WTC11 (cell line): ENCODE results near the gene TNFRSF4. TPM values are rescaled to one million over a fixed set of nuclear protein-coding genes. Genes with fewer than 3 reads are reported as not detected.

Experiments used
- ATAC-seq: fragments of 200-7000 bp; cut with Tn5 transposase; 2 replicates; pipeline ENCODE4 v1.10.0; 2021; ENCODE audit warnings: mild to moderate bottlenecking, moderate library complexity
- CTCF ChIA-PET: fragments of 300-600 bp; sonication (Branson Sonifier 250); formaldehyde crosslinking; loops from one replicate; lab custom pipeline; 2021; ENCODE audit warnings: antibody characterized with exemption; lab: Charles Lee
- POLR2A ChIA-PET: fragments of 350-600 bp; sonication (Branson Sonifier 250); formaldehyde crosslinking; loops from one replicate; lab custom pipeline; 2021; ENCODE audit warnings: antibody characterized with exemption; lab: Charles Lee
- DNase-seq: peaks from one replicate; pipeline ENCODE4 v3.0.0; 2021; ENCODE audit warnings: low spot score
- H3K27ac Mint-ChIP-seq: 2 replicates; pipeline ENCODE4 v1.8.0; 2021; ENCODE audit warnings: mixed read lengths
- H3K27me3 Mint-ChIP-seq: 2 replicates; pipeline ENCODE4 v1.8.0; 2021; ENCODE audit warnings: low read depth, mild to moderate bottlenecking, moderate library complexity, mixed read lengths
- H3K36me3 Mint-ChIP-seq: 2 replicates; pipeline ENCODE4 v1.8.0; 2021; ENCODE audit warnings: mixed read lengths
- H3K4me1 Mint-ChIP-seq: 2 replicates; pipeline ENCODE4 v1.8.0; 2022; ENCODE audit warnings: mixed read lengths
- H3K4me3 Mint-ChIP-seq: 2 replicates; pipeline ENCODE4 v1.8.0; 2021; ENCODE audit warnings: mild to moderate bottlenecking, moderate library complexity, mixed read lengths
- H3K9me3 Mint-ChIP-seq: 2 replicates; pipeline ENCODE4 v1.8.0; 2021; ENCODE audit warnings: mixed read lengths
- ATF1 ChIP-seq: sonication (generic); formaldehyde crosslinking; IDR thresholded peaks from 2 replicates; pipeline ENCODE4 v1.8.1; 2023; ENCODE audit warnings: mild to moderate bottlenecking, moderate library complexity, missing genetic modification reagents
- CDX4 ChIP-seq: fragments of 250-450 bp; sonication (Bioruptor Pico); IDR thresholded peaks from 2 replicates; pipeline ENCODE4 v1.9.0; 2021; ENCODE audit warnings: moderate library complexity, mild to moderate bottlenecking, inconsistent platforms, borderline replicate concordance
- CREB1 ChIP-seq: sonication (generic); formaldehyde crosslinking; IDR thresholded peaks from 2 replicates; pipeline ENCODE4 v1.8.0; 2023; ENCODE audit warnings: mild to moderate bottlenecking, missing genetic modification reagents
- E2F1 ChIP-seq: sonication (generic); formaldehyde crosslinking; IDR thresholded peaks from 2 replicates; pipeline ENCODE4 v1.8.0; 2022; ENCODE audit warnings: mild to moderate bottlenecking, missing genetic modification reagents
- ESRRA ChIP-seq: sonication (generic); formaldehyde crosslinking; IDR thresholded peaks from 2 replicates; pipeline ENCODE4 v1.8.1; 2022; ENCODE audit warnings: mild to moderate bottlenecking, missing genetic modification reagents, borderline replicate concordance
- GABPB1 ChIP-seq: sonication (generic); formaldehyde crosslinking; IDR thresholded peaks from 2 replicates; pipeline ENCODE4 v1.8.1; 2023; ENCODE audit warnings: mild to moderate bottlenecking, missing genetic modification reagents
- NFATC4 ChIP-seq: fragments of 250-450 bp; sonication (Bioruptor Pico); IDR thresholded peaks from 2 replicates; pipeline ENCODE4 v1.9.0; 2021; ENCODE audit warnings: mild to moderate bottlenecking
- PRRX2 ChIP-seq: fragments of 250-450 bp; sonication (Bioruptor Pico); IDR thresholded peaks from 2 replicates; pipeline ENCODE4 v1.8.0; 2021; ENCODE audit warnings: mild to moderate bottlenecking
- RORB ChIP-seq: fragments of 250-450 bp; sonication (Bioruptor Pico); IDR thresholded peaks from 2 replicates; pipeline ENCODE4 v1.9.0; 2021; ENCODE audit warnings: mild to moderate bottlenecking
- TP53 ChIP-seq: sonication (generic); formaldehyde crosslinking; IDR thresholded peaks from 2 replicates; pipeline ENCODE4 v1.8.1; 2023; ENCODE audit warnings: mild to moderate bottlenecking, missing genetic modification reagents
- ZNF138 ChIP-seq: sonication (generic); formaldehyde crosslinking; conservative IDR thresholded peaks from 2 replicates; pipeline ENCODE4 v1.8.1; 2022; ENCODE audit warnings: mild to moderate bottlenecking, moderate library complexity, missing genetic modification reagents
- ZNF317 ChIP-seq: sonication (generic); formaldehyde crosslinking; IDR thresholded peaks from 2 replicates; pipeline ENCODE4 v1.8.1; 2023; ENCODE audit warnings: low read depth, mild to moderate bottlenecking, moderate library complexity, missing genetic modification reagents, borderline replicate concordance
- total RNA-seq: library from RNA; stranded (reverse); gene quantifications from 3 replicates; pipeline ENCODE4 v1.2.3, GENCODE V29; 2021
- TF ChIP-seq, protein P1 (sequence below): fragments of 250-450 bp; sonication (Bioruptor Pico); IDR thresholded peaks from 2 replicates; pipeline ENCODE4 v2.1.2; 2022; ENCODE audit warnings: mild to moderate bottlenecking, moderate library complexity
- TF ChIP-seq, protein P2 (sequence below): sonication (generic); formaldehyde crosslinking; IDR thresholded peaks from 2 replicates; pipeline ENCODE4 v1.8.1; 2022; ENCODE audit warnings: mild to moderate bottlenecking, moderate library complexity, missing genetic modification reagents
- TF ChIP-seq, protein P3 (sequence below): sonication (generic); formaldehyde crosslinking; IDR thresholded peaks from 2 replicates; pipeline ENCODE4 v1.8.1; 2022; ENCODE audit warnings: missing genetic modification reagents, borderline replicate concordance
- TF ChIP-seq, protein P4 (sequence below): sonication (generic); formaldehyde crosslinking; IDR thresholded peaks from 2 replicates; pipeline ENCODE4 v1.8.0; 2022; ENCODE audit warnings: mild to moderate bottlenecking, missing genetic modification reagents
- TF ChIP-seq, protein P5 (sequence below): sonication (generic); formaldehyde crosslinking; conservative IDR thresholded peaks from 2 replicates; pipeline ENCODE4 v1.8.1; 2022; ENCODE audit warnings: mild to moderate bottlenecking, missing genetic modification reagents
- TF ChIP-seq, protein P6 (sequence below): sonication (generic); formaldehyde crosslinking; IDR thresholded peaks from 2 replicates; pipeline ENCODE4 v1.8.1; 2022; ENCODE audit warnings: low read depth, mild to moderate bottlenecking, moderate library complexity, missing genetic modification reagents, borderline replicate concordance

Gene TNFRSF4
- total RNA-seq, 1 experiment from 2014 or later, result 0.33 TPM

DNA sequence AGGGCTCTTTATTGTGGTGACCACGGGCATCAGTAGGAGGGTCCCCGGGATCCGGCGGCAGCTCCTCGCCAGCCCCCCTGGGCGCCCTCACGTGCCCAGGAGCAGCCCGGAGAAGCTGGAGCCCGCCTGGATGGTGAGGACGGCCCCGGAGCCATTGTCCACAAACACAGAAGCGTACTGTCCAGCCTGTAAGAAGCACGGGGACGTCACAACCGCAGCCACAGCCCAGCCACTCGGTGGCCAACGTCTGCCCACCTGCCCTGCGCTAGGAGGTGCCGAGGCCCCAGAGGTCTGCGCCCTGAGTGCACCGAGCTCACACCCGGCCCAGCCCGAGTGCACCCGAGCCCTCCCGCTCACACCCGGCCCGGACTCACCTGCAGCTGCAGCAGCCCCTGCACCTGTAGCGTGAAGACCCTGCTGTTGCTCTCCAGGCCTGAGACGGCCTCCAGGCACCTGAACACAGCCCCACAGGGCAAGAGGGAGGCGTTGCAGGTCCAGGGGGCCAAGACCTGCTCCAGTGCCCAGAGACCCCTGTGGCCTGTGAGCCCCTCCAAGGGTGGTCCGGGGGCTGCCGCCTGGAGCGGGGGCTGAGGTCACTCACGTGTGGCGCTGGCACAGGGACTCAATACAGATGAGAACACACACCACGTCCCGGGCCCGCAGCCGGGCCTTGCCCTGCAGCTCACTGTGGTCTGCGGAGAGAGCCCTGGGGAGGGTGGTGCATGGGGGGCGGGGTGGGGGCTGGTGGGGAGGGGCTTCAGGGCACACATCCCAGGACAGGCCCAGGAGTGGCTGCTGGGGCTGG, 28.7 kb upstream of the TNFRSF4 start:
- H3K27me3 Mint-ChIP-seq, result no peaks in the 10 kb centered on the region
- TF ChIP-seq, protein P1, sequence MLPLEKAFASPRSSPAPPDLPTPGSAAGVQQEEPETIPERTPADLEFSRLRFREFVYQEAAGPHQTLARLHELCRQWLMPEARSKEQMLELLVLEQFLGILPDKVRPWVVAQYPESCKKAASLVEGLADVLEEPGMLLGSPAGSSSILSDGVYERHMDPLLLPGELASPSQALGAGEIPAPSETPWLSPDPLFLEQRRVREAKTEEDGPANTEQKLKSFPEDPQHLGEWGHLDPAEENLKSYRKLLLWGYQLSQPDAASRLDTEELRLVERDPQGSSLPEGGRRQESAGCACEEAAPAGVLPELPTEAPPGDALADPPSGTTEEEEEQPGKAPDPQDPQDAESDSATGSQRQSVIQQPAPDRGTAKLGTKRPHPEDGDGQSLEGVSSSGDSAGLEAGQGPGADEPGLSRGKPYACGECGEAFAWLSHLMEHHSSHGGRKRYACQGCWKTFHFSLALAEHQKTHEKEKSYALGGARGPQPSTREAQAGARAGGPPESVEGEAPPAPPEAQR, result no peak
- TF ChIP-seq, protein P2, sequence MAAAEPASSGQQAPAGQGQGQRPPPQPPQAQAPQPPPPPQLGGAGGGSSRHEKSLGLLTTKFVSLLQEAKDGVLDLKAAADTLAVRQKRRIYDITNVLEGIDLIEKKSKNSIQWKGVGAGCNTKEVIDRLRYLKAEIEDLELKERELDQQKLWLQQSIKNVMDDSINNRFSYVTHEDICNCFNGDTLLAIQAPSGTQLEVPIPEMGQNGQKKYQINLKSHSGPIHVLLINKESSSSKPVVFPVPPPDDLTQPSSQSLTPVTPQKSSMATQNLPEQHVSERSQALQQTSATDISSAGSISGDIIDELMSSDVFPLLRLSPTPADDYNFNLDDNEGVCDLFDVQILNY (CRISPR knock-in tag), result no peak
- TF ChIP-seq ATF1 (CRISPR knock-in tag), result no peak
- no peak for TF ChIP-seq ZNF317
- TF ChIP-seq RORB (CRISPR knock-in tag), result no peak
- TF ChIP-seq ESRRA (CRISPR knock-in tag), result no peak
- TF ChIP-seq, all 79 proteins: peak for 0
- Mint-ChIP-seq H3K27ac (no peak overlapping the region), H3K36me3 (no peaks in the 10 kb centered on the region), H3K4me3 (no peak overlapping the region), H3K9me3 (no peaks in the 10 kb centered on the region), H3K4me1 (no peaks in the 10 kb centered on the region)
- ChIA-PET CTCF (interaction anchor here (1.1 kb wide), 1 partner anchor 62 kb away, joined by 3 read pairs; no protein-coding TSS in a partner anchor), POLR2A (no interaction called here)
- no peak for DNase-seq
- ATAC-seq, result no peak

GRCh38 chr1:1241588-1242219, 27.8 kb upstream of the TNFRSF4 start:
- ChIA-PET CTCF (interaction anchor here (1.1 kb wide), 1 partner anchor 63 kb away, joined by 3 read pairs; no protein-coding TSS in a partner anchor), POLR2A (no interaction called here)

More at GRCh38 chr1:1241588-1242219, 27.8 kb upstream of the TNFRSF4 start:
- H3K27me3 Mint-ChIP-seq, result no peaks in the 10 kb centered on the region
- no peaks in the 10 kb centered on the region for H3K4me1 Mint-ChIP-seq
- H3K4me3 Mint-ChIP-seq, result no peak overlapping the region
- H3K27ac Mint-ChIP-seq, result no peak overlapping the region
- ATAC-seq (no peak), DNase-seq (no peak)
- no peaks in the 10 kb centered on the region for H3K9me3 Mint-ChIP-seq
- TF ChIP-seq CREB1 (CRISPR knock-in tag), result no peak
- TF ChIP-seq, protein P3, sequence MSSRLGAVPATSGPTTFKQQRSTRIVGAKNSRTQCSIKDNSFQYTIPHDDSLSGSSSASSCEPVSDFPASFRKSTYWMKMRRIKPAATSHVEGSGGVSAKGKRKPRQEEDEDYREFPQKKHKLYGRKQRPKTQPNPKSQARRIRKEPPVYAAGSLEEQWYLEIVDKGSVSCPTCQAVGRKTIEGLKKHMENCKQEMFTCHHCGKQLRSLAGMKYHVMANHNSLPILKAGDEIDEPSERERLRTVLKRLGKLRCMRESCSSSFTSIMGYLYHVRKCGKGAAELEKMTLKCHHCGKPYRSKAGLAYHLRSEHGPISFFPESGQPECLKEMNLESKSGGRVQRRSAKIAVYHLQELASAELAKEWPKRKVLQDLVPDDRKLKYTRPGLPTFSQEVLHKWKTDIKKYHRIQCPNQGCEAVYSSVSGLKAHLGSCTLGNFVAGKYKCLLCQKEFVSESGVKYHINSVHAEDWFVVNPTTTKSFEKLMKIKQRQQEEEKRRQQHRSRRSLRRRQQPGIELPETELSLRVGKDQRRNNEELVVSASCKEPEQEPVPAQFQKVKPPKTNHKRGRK (CRISPR knock-in tag), result no peak
- TF ChIP-seq ESRRA (CRISPR knock-in tag), result no peak
- TF ChIP-seq, protein P4, sequence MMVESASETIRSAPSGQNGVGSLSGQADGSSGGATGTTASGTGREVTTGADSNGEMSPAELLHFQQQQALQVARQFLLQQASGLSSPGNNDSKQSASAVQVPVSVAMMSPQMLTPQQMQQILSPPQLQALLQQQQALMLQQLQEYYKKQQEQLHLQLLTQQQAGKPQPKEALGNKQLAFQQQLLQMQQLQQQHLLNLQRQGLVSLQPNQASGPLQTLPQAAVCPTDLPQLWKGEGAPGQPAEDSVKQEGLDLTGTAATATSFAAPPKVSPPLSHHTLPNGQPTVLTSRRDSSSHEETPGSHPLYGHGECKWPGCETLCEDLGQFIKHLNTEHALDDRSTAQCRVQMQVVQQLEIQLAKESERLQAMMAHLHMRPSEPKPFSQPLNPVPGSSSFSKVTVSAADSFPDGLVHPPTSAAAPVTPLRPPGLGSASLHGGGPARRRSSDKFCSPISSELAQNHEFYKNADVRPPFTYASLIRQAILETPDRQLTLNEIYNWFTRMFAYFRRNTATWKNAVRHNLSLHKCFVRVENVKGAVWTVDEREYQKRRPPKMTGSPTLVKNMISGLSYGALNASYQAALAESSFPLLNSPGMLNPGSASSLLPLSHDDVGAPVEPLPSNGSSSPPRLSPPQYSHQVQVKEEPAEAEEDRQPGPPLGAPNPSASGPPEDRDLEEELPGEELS (CRISPR knock-in tag), result no peak
- TF ChIP-seq ZNF138 (CRISPR knock-in tag), result no peak
- TF ChIP-seq, protein P5, sequence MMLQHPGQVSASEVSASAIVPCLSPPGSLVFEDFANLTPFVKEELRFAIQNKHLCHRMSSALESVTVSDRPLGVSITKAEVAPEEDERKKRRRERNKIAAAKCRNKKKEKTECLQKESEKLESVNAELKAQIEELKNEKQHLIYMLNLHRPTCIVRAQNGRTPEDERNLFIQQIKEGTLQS (CRISPR knock-in tag), result no peak
- TF ChIP-seq, protein P6, sequence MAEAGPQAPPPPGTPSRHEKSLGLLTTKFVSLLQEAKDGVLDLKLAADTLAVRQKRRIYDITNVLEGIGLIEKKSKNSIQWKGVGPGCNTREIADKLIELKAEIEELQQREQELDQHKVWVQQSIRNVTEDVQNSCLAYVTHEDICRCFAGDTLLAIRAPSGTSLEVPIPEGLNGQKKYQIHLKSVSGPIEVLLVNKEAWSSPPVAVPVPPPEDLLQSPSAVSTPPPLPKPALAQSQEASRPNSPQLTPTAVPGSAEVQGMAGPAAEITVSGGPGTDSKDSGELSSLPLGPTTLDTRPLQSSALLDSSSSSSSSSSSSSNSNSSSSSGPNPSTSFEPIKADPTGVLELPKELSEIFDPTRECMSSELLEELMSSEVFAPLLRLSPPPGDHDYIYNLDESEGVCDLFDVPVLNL (CRISPR knock-in tag), result no peak
- TF ChIP-seq, protein P1, result no peak
- TF ChIP-seq E2F1 (CRISPR knock-in tag), result no peak
- TF ChIP-seq CDX4 (CRISPR knock-in tag), result no peak
- TF ChIP-seq TP53 (CRISPR knock-in tag), result no peak
- no peak for TF ChIP-seq GABPB1
- TF ChIP-seq NFATC4 (CRISPR knock-in tag), result no peak
- TF ChIP-seq PRRX2 (CRISPR knock-in tag), result no peak
- no peaks in the 10 kb centered on the region for H3K36me3 Mint-ChIP-seq
